ENCODE data around the gene MYO1D. TPM values are rescaled to one million over a fixed set of nuclear protein-coding genes. Genes with fewer than 3 reads are reported as not detected.

Gene MYO1D
- total RNA-seq, 1 donor from 2014 or later = 18.0 TPM

DNA sequence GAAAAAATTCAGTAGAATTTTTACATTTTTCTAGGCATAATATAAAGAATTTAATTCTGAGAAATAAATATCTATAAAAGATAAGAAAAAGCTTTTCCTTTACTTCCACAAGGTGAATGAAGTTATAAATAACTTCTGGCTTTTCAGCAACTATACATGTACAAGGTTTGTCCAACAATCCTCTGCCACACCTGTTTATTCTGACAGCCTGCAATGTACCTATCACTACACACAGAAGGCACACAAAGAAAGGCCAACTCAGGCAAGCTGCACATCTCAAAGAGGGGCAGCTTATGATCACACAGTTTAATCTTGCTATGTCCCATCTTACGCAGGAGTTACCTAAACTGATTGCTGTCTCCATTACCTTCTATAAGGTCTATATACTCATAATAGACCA lies 120.2 kb downstream of the MYO1D start:
- Histone ChIP-seq H3K27ac (ENCODE audit: low read depth, low read length) (no peak overlapping the region), H3K79me2 (ENCODE audit: insufficient read depth, low read length) (no peaks in the 10 kb centered on the region), H3K9me3 (ENCODE audit: insufficient read depth, low read depth, low read length) (no peaks in the 10 kb centered on the region), H3K4me3 (ENCODE audit: insufficient read depth, low read depth, low read length) (no peak overlapping the region), H3K36me3 (ENCODE audit: insufficient read depth, low read length) (no peaks in the 10 kb centered on the region), H3K9ac (ENCODE audit: low read length) (no peak overlapping the region), H3K4me2 (ENCODE audit: low read length) (no peak overlapping the region), H3K4me1 (ENCODE audit: insufficient read depth, low read length) (no peaks in the 10 kb centered on the region), H3K27me3 (ENCODE audit: insufficient read depth, low read length) (no peaks in the 10 kb centered on the region), H4K20me1 (ENCODE audit: insufficient read depth, low read length) (no peaks in the 10 kb centered on the region), H2AFZ (ENCODE audit: low read depth, low read length) (no peak overlapping the region)
- no peaks in the 10 kb centered on the region for H3K9me3 Mint-ChIP-seq (ENCODE audit: unreplicated experiment)
- H3K27ac Mint-ChIP-seq (ENCODE audit: unreplicated experiment) = no peak overlapping the region
- H3K4me3 Mint-ChIP-seq (ENCODE audit: unreplicated experiment) = no peak overlapping the region
- peaks cover 16% of the 10 kb centered on the region for H3K4me1 Mint-ChIP-seq (ENCODE audit: low read depth, unreplicated experiment)
- H3K36me3 Mint-ChIP-seq (ENCODE audit: low read depth, unreplicated experiment) = peaks cover 2% of the 10 kb centered on the region
- H3K27me3 Mint-ChIP-seq (ENCODE audit: low read depth, unreplicated experiment) = no peaks in the 10 kb centered on the region
- FAIRE-seq = no peak
- DNase-seq (ENCODE audit: low read depth) = no peak
- no peak for TF ChIP-seq EZH2 (IDR thresholded peaks at IDR 0.05; ENCODE audit: insufficient read depth, low read length)
- TF ChIP-seq, protein P1, sequence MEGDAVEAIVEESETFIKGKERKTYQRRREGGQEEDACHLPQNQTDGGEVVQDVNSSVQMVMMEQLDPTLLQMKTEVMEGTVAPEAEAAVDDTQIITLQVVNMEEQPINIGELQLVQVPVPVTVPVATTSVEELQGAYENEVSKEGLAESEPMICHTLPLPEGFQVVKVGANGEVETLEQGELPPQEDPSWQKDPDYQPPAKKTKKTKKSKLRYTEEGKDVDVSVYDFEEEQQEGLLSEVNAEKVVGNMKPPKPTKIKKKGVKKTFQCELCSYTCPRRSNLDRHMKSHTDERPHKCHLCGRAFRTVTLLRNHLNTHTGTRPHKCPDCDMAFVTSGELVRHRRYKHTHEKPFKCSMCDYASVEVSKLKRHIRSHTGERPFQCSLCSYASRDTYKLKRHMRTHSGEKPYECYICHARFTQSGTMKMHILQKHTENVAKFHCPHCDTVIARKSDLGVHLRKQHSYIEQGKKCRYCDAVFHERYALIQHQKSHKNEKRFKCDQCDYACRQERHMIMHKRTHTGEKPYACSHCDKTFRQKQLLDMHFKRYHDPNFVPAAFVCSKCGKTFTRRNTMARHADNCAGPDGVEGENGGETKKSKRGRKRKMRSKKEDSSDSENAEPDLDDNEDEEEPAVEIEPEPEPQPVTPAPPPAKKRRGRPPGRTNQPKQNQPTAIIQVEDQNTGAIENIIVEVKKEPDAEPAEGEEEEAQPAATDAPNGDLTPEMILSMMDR (IDR thresholded peaks at IDR 0.05; ENCODE audit: insufficient read depth, low read depth, low read length) = no peak

DNA sequence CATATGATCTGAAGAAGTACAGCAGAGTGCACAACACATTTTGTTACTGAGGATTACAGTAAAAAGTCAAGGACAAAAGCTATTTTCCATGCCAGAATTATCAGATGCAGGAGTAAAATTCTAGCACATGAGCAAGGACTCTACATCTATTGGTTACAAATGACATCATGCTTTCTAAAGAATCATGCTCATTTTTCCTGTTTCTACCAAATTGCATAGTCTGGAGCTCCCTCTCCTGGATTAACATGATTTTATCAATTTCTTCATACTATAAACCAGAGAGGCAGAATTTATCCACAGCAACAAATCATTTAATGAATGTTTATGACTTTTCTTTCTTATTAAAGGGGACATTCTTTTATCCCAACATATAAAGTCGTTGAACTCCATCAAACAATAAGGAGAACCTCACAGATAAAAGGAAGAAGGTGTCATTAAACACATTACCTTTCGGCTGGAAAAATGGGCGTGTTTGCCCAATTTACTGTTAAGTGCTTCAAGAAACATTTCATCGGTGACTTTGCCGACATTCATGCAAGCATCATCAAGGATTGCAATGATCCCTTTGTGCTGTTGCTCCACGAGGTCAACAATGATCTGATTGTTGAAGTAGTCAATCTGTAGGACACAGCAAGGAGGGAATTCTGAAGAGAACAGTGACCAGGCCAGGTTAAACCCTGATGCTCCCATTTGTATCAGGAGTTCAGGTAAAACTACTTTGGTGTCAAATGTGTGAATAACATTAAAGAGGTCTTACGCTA lies 121.7 kb downstream of the MYO1D start:
- H3K9me3 Mint-ChIP-seq (ENCODE audit: unreplicated experiment) = no peaks in the 10 kb centered on the region
- Histone ChIP-seq H3K4me2 (ENCODE audit: low read length) (no peak overlapping the region), H2AFZ (ENCODE audit: low read depth, low read length) (no peak overlapping the region), H3K9me3 (ENCODE audit: insufficient read depth, low read depth, low read length) (no peaks in the 10 kb centered on the region), H3K9ac (ENCODE audit: low read length) (no peak overlapping the region), H3K36me3 (ENCODE audit: insufficient read depth, low read length) (no peaks in the 10 kb centered on the region), H3K79me2 (ENCODE audit: insufficient read depth, low read length) (no peaks in the 10 kb centered on the region), H3K4me1 (ENCODE audit: insufficient read depth, low read length) (no peaks in the 10 kb centered on the region), H3K27ac (ENCODE audit: low read depth, low read length) (no peak overlapping the region), H4K20me1 (ENCODE audit: insufficient read depth, low read length) (no peaks in the 10 kb centered on the region), H3K4me3 (ENCODE audit: insufficient read depth, low read depth, low read length) (no peak overlapping the region), H3K27me3 (ENCODE audit: insufficient read depth, low read length) (no peaks in the 10 kb centered on the region)
- FAIRE-seq (peak; percentile 94), DNase-seq (ENCODE audit: low read depth) (peak; percentile 62)
- no peak overlapping the region for H3K4me3 Mint-ChIP-seq (ENCODE audit: unreplicated experiment)
- H3K27ac Mint-ChIP-seq (ENCODE audit: unreplicated experiment) = peak overlapping the region; percentile 41
- TF ChIP-seq EZH2 (IDR thresholded peaks at IDR 0.05; ENCODE audit: insufficient read depth, low read length) = no peak
- TF ChIP-seq, protein P1 (IDR thresholded peaks at IDR 0.05; ENCODE audit: insufficient read depth, low read depth, low read length) = peak; percentile 62
- no peaks in the 10 kb centered on the region for H3K27me3 Mint-ChIP-seq (ENCODE audit: low read depth, unreplicated experiment)
- peaks cover 16% of the 10 kb centered on the region for H3K4me1 Mint-ChIP-seq (ENCODE audit: low read depth, unreplicated experiment)
- H3K36me3 Mint-ChIP-seq (ENCODE audit: low read depth, unreplicated experiment) = peaks cover 2% of the 10 kb centered on the region

DNA sequence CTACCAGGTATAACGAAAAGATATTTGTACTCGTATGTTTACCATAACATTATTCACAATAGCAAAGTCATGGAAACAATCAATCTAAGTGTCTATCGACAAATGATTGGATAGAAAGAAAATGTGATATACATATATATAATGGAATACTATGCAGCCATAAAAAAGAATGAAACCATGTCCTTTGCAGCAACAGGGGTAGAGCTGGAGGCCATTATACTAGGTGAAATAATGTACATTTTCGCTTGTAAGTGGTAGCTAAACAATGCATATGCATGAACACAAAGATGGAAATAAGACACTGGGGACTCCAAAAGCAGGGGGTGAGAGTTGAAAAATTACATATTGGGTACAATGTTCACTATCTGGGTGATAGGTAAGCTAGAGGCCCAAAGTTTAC lies 124.0 kb downstream of the MYO1D start:
- Histone ChIP-seq H3K27ac (ENCODE audit: low read depth, low read length) (no peak overlapping the region), H3K4me3 (ENCODE audit: insufficient read depth, low read depth, low read length) (no peak overlapping the region), H3K4me1 (ENCODE audit: insufficient read depth, low read length) (no peaks in the 10 kb centered on the region), H3K27me3 (ENCODE audit: insufficient read depth, low read length) (no peaks in the 10 kb centered on the region), H3K79me2 (ENCODE audit: insufficient read depth, low read length) (no peaks in the 10 kb centered on the region), H4K20me1 (ENCODE audit: insufficient read depth, low read length) (no peaks in the 10 kb centered on the region), H2AFZ (ENCODE audit: low read depth, low read length) (no peak overlapping the region), H3K4me2 (ENCODE audit: low read length) (no peak overlapping the region), H3K36me3 (ENCODE audit: insufficient read depth, low read length) (no peaks in the 10 kb centered on the region), H3K9ac (ENCODE audit: low read length) (no peak overlapping the region), H3K9me3 (ENCODE audit: insufficient read depth, low read depth, low read length) (no peaks in the 10 kb centered on the region)
- Mint-ChIP-seq H3K27ac (ENCODE audit: unreplicated experiment) (no peak overlapping the region), H3K9me3 (ENCODE audit: unreplicated experiment) (no peaks in the 10 kb centered on the region), H3K4me3 (ENCODE audit: unreplicated experiment) (no peak overlapping the region), H3K36me3 (ENCODE audit: low read depth, unreplicated experiment) (peaks cover 2% of the 10 kb centered on the region), H3K4me1 (ENCODE audit: low read depth, unreplicated experiment) (peaks cover 11% of the 10 kb centered on the region), H3K27me3 (ENCODE audit: low read depth, unreplicated experiment) (no peaks in the 10 kb centered on the region)
- DNase-seq (ENCODE audit: low read depth) = no peak
- no peak for TF ChIP-seq EZH2 (IDR thresholded peaks at IDR 0.05; ENCODE audit: insufficient read depth, low read length)
- TF ChIP-seq, protein P1 (IDR thresholded peaks at IDR 0.05; ENCODE audit: insufficient read depth, low read depth, low read length) = no peak
- peak; percentile 34 for FAIRE-seq
